CD14-positive monocyte (primary cell): ENCODE results near the gene SELPLG. TPM values are rescaled to one million over a fixed set of nuclear protein-coding genes. Genes with fewer than 3 reads are reported as not detected.

Experiments
- DNase-seq, 3 donors: peaks; one replicate each; pipeline ENCODE4 v3.0.0-alpha.2; 2011 to 2022
- H2AFZ ChIP-seq: 2 replicates; pipeline ENCODE4 v1.6.0; 2012; ENCODE audit warnings: mild to moderate bottlenecking, low read depth, low read length, inconsistent platforms; ENCODE audit not compliant: insufficient read depth, poor library complexity, severe bottlenecking
- H3K27ac ChIP-seq, 2 donors: 1 replicate in 1 of 2; 2 replicates in 1 of 2; pipeline ENCODE4 v1.5.1; 2012 to 2013; ENCODE audit warnings: low read length in 2 of 2, control low read depth in 1 of 2, inconsistent platforms in 1 of 2, low read depth in 1 of 2, mild to moderate bottlenecking in 1 of 2
- H3K27me3 ChIP-seq, 2 donors: one replicate each; pipeline versions ENCODE4 v1.6.0 to v1.6.1; 2011 to 2013; ENCODE audit warnings: low read length in 2 of 2; ENCODE audit not compliant: control insufficient read depth in 2 of 2, insufficient read depth in 2 of 2
- H3K36me3 ChIP-seq, 2 donors: replicated peaks in 1 of 2; 1 replicate in 1 of 2; 2 replicates in 1 of 2; pipeline versions ENCODE4 v1.5.1 to v1.6.1; 2012 to 2013; ENCODE audit warnings: low read length in 2 of 2, control low read depth in 1 of 2, inconsistent platforms in 1 of 2, mild to moderate bottlenecking in 1 of 2; ENCODE audit not compliant: insufficient read depth in 2 of 2, control insufficient read depth in 1 of 2
- H3K4me1 ChIP-seq, 2 donors: 1 replicate in 1 of 2; 2 replicates in 1 of 2; pipeline versions ENCODE4 v1.5.1 to v1.6.1; 2012 to 2013; ENCODE audit warnings: low read length in 2 of 2, control low read depth in 1 of 2, inconsistent platforms in 1 of 2, mild to moderate bottlenecking in 1 of 2, moderate library complexity in 1 of 2; ENCODE audit not compliant: insufficient read depth in 2 of 2, control insufficient read depth in 1 of 2
- H3K4me2 ChIP-seq: replicated peaks from 2 replicates; pipeline ENCODE3; 2012; ENCODE audit warnings: low read length, moderate library complexity, mild to moderate bottlenecking; ENCODE audit not compliant: poor library complexity, severe bottlenecking; ENCODE audit errors: extremely low read depth
- H3K4me3 ChIP-seq, 3 experiments: fragments of 200-600 bp in 1 of 3; sonication (generic) in 1 of 3; replicated peaks in 1 of 3; 1 replicate in 2 of 3; 2 replicates in 1 of 3; pipeline ENCODE4 v1.5.1; 2011 to 2013; ENCODE audit warnings: low read length in 3 of 3, mild to moderate bottlenecking in 3 of 3, control low read depth in 2 of 3, low read depth in 2 of 3, inconsistent platforms in 1 of 3, moderate library complexity in 1 of 3
- H3K79me2 ChIP-seq: 2 replicates; pipeline ENCODE4 v1.6.0; 2012; ENCODE audit warnings: mild to moderate bottlenecking, control low read depth, inconsistent platforms, low read length, moderate library complexity; ENCODE audit not compliant: insufficient read depth
- H3K9ac ChIP-seq: 2 replicates; pipeline ENCODE4 v1.6.0; 2017; ENCODE audit warnings: low read length, mild to moderate bottlenecking; ENCODE audit not compliant: insufficient read depth, poor library complexity, severe bottlenecking
- H3K9me3 ChIP-seq, 2 donors: replicated peaks in 1 of 2; 1 replicate in 1 of 2; 2 replicates in 1 of 2; pipeline versions ENCODE4 v1.5.1 to v1.6.1; 2012 to 2013; ENCODE audit warnings: low read length in 2 of 2, control low read depth in 1 of 2; ENCODE audit not compliant: control insufficient read depth in 1 of 2, insufficient read depth in 1 of 2
- H4K20me1 ChIP-seq: 2 replicates; pipeline ENCODE4 v1.6.0; 2012; ENCODE audit warnings: mild to moderate bottlenecking, low read length, control low read depth, moderate library complexity; ENCODE audit not compliant: insufficient read depth
- H3K27ac Mint-ChIP-seq, 7 donors: one replicate each; pipeline ENCODE4 v1.8.0; 2020; ENCODE audit warnings: mild to moderate bottlenecking in 7 of 7, mixed read lengths in 7 of 7, moderate library complexity in 6 of 7, inconsistent platforms in 2 of 7
- H3K27me3 Mint-ChIP-seq, 3 donors: one replicate each; pipeline ENCODE4 v1.8.0; 2021 to 2022; ENCODE audit warnings: low read depth in 3 of 3, mild to moderate bottlenecking in 3 of 3, mixed read lengths in 3 of 3, moderate library complexity in 3 of 3, inconsistent platforms in 1 of 3
- H3K36me3 Mint-ChIP-seq, 2 donors: one replicate each; pipeline ENCODE4 v1.8.0; 2020; ENCODE audit warnings: mixed read lengths in 2 of 2, inconsistent platforms in 1 of 2, mild to moderate bottlenecking in 1 of 2
- H3K4me1 Mint-ChIP-seq: one replicate; pipeline ENCODE4 v1.8.0; 2020; ENCODE audit warnings: mild to moderate bottlenecking, mixed read lengths
- H3K4me3 Mint-ChIP-seq, 2 donors: one replicate each; pipeline ENCODE4 v1.8.0; 2020; ENCODE audit warnings: mild to moderate bottlenecking in 2 of 2, mixed read lengths in 2 of 2, moderate library complexity in 1 of 2
- H3K9me3 Mint-ChIP-seq, 7 donors: one replicate each; pipeline ENCODE4 v1.8.0; 2020 to 2022; ENCODE audit warnings: mixed read lengths in 7 of 7, mild to moderate bottlenecking in 6 of 7, moderate library complexity in 6 of 7, inconsistent platforms in 2 of 7
- CTCF ChIP-seq: fragments of 200-600 bp; IDR thresholded peaks from one replicate; pipeline ENCODE4 v1.8.0; 2022; ENCODE audit warnings: antibody characterized with exemption, mild to moderate bottlenecking
- WGBS: methylation state at CpG from one replicate; pipeline ENCODE4 v1.1.5; 2013; ENCODE audit warnings: missing lambda C conversion rate; ENCODE audit not compliant: insufficient coverage; 5-methylcytosine and 5-hydroxymethylcytosine counted together
- intact Hi-C, 2 donors: fragments of 100-400 bp; cut with micrococcal nuclease; formaldehyde crosslinking; loops; one replicate each; pipeline versions ENCODE4 v1.15.0 to v1.15.1; 2023
- polyA plus RNA-seq, 3 donors: library from polyadenylated mRNA; depleted of rRNA in 1 of 3; unstranded in 2 of 3; stranded (reverse) in 1 of 3; fragments of 300-500 nt in 2 of 3; fragments of >200 nt in 1 of 3; fragmentation: Illumina TruSeq in 2 of 3; gene quantifications; 1 replicate in 2 of 3; 2 replicates in 1 of 3; pipeline ENCODE4 v1.2.3, GENCODE V29; 2012 to 2021

The SELPLG gene
- polyA plus RNA-seq, 3 donors, result 193 to 349 (median 247) TPM

DNA sequence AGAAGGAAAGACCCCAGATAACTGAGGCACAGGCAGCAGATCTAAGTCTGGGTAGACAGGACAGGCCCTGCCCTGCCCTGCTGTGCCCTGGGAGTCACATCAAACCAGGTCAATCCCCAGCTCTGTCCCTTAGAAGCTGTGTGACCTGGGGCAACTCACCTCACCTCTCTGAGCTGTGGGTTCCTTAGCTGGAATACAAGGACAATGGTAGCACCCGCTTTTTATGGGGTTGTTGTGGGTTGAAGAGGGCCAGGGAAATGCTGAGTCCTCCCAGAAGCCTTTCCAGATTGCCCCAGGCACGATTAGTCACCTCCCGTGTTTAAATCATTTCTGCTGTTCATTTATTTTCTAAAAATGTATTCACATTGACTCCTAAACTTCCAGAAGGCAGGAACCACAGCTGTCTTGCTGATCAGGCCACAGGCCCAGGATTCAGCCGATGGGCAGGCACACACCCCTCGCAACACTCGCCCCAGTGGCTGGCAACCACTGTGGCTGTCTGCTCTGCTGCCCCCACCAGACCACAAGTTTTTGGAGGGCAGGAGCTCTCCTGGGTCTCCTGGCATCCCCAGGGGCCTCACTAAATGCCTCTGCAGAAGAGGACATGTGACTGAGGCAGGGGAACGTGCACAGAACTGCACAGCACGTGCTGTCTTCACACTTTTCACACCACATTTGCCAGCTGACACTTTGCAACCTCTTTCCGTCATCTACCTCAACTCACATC, 3.0 kb downstream of the SELPLG start:
- Histone ChIP-seq H3K4me2 (peak overlapping the region; percentile 94), H3K27me3 (no peaks in the 10 kb centered on the region), H3K4me3 (peak overlapping the region in 1 of 3 experiments; percentile 88), H3K27ac (peak overlapping the region; percentile 66 to 81), H3K9ac (peak overlapping the region; percentile 49), H2AFZ (no peak overlapping the region), H3K9me3 (no peaks in the 10 kb centered on the region), H3K4me1 (peaks cover 79 to 83% of the 10 kb centered on the region in 2 donors), H4K20me1 (peaks cover 49% of the 10 kb centered on the region), H3K79me2 (peaks cover 85% of the 10 kb centered on the region), H3K36me3 (peaks cover 17 to 22% of the 10 kb centered on the region in 2 donors)
- peaks cover 28 to 43% of the 10 kb centered on the region in 2 donors for H3K36me3 Mint-ChIP-seq
- DNase-seq, result peak in 2 of 3 donors; percentile 41 to 56
- H3K27me3 Mint-ChIP-seq, result no peaks in the 10 kb centered on the region
- no peak for TF ChIP-seq CTCF
- 21% methylated on average over 6 of the region's 9 CpGs for WGBS
- H3K4me3 Mint-ChIP-seq, result peak overlapping the region; percentile 86 to 96
- peaks cover 77% of the 10 kb centered on the region for H3K4me1 Mint-ChIP-seq
- intact Hi-C loops, result loop anchor here in 1 of 2 donors (5.0 kb wide), 1 partner anchor 68 kb away; the partner anchor contains the start of genes ISCU and SART3
- peaks cover 0 to 5% (median 0%) of the 10 kb centered on the region in 7 donors for H3K9me3 Mint-ChIP-seq
- peak overlapping the region; percentile 94 to 100 (median 97) for H3K27ac Mint-ChIP-seq

DNA sequence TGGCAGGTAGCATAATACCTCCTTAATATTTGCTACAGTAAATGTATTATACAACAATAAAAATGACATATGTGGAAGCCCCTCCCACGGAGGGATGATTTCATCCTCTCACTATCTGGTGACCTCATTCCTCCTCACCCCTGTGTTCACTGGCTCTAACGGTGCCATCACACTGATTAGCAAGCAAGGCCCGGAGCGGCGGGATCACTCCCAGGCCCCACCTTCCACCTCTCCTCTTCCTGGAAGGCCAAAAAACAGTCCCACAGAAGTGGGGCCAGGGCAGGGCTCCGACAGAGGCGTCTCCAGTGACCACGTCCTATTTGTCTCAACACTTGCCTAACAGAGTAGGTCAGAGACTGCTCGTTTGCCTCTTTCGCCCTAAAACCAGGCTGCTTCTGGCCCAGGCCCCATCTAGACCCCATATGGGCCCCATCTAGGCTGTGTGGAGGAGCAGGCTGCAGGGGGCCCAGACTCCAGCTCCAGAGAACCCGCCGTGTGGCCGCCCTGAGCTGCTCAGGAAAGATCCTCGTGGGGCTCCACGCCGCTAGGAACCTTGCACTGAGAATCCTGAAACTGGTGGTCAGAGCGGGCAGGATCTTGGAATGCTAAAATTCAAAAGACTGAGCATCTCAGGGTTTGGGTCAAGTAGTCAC, 3.7 kb downstream of the SELPLG start:
- Histone ChIP-seq H3K4me1 (peaks cover 72 to 76% of the 10 kb centered on the region in 2 donors), H4K20me1 (peaks cover 56% of the 10 kb centered on the region), H3K27me3 (no peaks in the 10 kb centered on the region), H3K27ac (peak overlapping the region; percentile 66 to 81), H3K9ac (peak overlapping the region; percentile 49), H3K9me3 (no peaks in the 10 kb centered on the region), H3K36me3 (peaks cover 22 to 29% of the 10 kb centered on the region in 2 donors), H2AFZ (no peak overlapping the region), H3K4me3 (peak overlapping the region in 1 of 3 experiments; percentile 88), H3K79me2 (peaks cover 92% of the 10 kb centered on the region), H3K4me2 (peak overlapping the region; percentile 94)
- 41% methylated on average over 17 of the region's 17 CpGs for WGBS
- peaks cover 0 to 5% (median 0%) of the 10 kb centered on the region in 7 donors for H3K9me3 Mint-ChIP-seq
- H3K4me3 Mint-ChIP-seq, result peak overlapping the region; percentile 58 to 86
- peak overlapping the region; percentile 94 to 100 (median 97) for H3K27ac Mint-ChIP-seq
- peak; percentile 60 to 82 (median 65) for DNase-seq
- H3K36me3 Mint-ChIP-seq, result peaks cover 35 to 49% of the 10 kb centered on the region in 2 donors
- H3K4me1 Mint-ChIP-seq, result peaks cover 74% of the 10 kb centered on the region
- TF ChIP-seq CTCF, result no peak
- intact Hi-C loops, result loop anchor here (5.0 to 10.0 kb wide), 3 partner anchors 68 to 465 kb away; partner anchors contain the start of genes ALKBH2 (in 1 of the 2), ISCU (in 1 of the 2), SART3 (in 1 of the 2) and UNG (in 1 of the 2)
- H3K27me3 Mint-ChIP-seq, result no peaks in the 10 kb centered on the region
